ENCODE measurements around the gene UAP1L1. TPM values are rescaled to one million over a fixed set of nuclear protein-coding genes. Genes with fewer than 3 reads are reported as not detected.
A peak's percentile ranks its signal among the peaks of the same experiment; 100 is the strongest.

UAP1L1 gene
- total RNA-seq, 1 experiment from 2014 or later: 6.6 TPM

DNA sequence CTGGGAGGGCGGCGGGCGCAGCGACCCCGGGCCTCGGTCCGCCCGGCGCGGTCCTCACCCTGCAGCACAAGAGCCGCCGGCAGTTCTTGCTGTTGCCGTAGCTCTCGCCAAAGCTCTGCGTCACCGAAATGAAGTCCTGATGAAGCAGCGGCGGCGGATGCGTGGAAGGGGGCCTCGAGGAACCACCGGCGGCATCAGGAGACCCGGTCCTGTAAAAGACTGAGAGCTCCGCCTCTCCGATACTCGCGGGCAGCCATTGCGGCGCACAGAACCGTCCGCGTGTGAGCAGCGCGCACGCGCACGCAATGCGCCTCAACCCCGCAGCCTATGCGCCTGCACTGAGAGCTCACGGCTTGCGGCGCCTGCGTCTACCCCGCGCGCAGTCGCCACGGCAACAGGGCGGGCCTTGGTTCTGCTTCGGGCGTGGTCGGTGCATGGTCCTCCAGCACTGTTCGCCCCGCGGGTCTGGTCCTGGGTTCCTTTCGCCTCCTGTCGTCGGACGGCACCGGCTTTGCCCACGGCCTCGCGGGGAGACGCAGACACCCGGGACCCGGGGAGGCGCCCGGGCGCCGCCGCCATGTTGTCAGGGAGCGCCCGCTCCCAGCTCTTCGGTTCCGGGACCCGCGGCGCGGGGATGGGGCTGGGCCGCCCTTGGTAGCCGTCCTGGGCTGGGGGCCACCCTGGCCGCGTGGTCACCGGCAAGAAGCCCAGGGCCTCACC lies 52.3 kb downstream of the UAP1L1 start:
- H3K27me3 ChIP-seq (ENCODE audit: insufficient read depth, low read length): no peaks in the 10 kb centered on the region
- H4K20me1 ChIP-seq (ENCODE audit: control insufficient read depth, insufficient read depth, insufficient read length): no peaks in the 10 kb centered on the region
- no peak overlapping the region for H2BK5ac ChIP-seq (ENCODE audit: insufficient read length, low read length)
- H4K8ac ChIP-seq (replicated peaks; ENCODE audit: insufficient read length, low read depth, low read length): no peak overlapping the region
- peaks cover 4% of the 10 kb centered on the region for H3K23me2 ChIP-seq (ENCODE audit: insufficient read length, low read depth, low read length, poor library complexity, severe bottlenecking)
- H3K9me3 ChIP-seq (ENCODE audit: control insufficient read depth, low read depth, low read length): no peaks in the 10 kb centered on the region
- H2BK15ac ChIP-seq (ENCODE audit: low read depth, low read length): no peak overlapping the region
- peak overlapping the region; percentile 71 for H3K4me2 ChIP-seq (ENCODE audit: insufficient read depth, insufficient read length, low read length)
- no peak overlapping the region for H3K56ac ChIP-seq (ENCODE audit: insufficient read length, low read depth, low read length)
- no peak overlapping the region for H3K4ac ChIP-seq (ENCODE audit: low read depth, low read length)
- peaks cover 14 to 17% of the 10 kb centered on the region in 2 experiments for H3K4me1 Mint-ChIP-seq
- H3K9ac ChIP-seq (ENCODE audit: extremely low read depth, insufficient read length, low read length): peak overlapping the region; percentile 28
- H3K27ac ChIP-seq (ENCODE audit: insufficient read length, low read depth, low read length): no peak overlapping the region
- no peak overlapping the region for H3K27ac Mint-ChIP-seq
- H4K5ac ChIP-seq (ENCODE audit: insufficient read length, low read depth, low read length): no peak overlapping the region
- peaks cover 42% of the 10 kb centered on the region for H3K27me3 Mint-ChIP-seq (ENCODE audit: low read depth)
- TF ChIP-seq, protein P1, sequence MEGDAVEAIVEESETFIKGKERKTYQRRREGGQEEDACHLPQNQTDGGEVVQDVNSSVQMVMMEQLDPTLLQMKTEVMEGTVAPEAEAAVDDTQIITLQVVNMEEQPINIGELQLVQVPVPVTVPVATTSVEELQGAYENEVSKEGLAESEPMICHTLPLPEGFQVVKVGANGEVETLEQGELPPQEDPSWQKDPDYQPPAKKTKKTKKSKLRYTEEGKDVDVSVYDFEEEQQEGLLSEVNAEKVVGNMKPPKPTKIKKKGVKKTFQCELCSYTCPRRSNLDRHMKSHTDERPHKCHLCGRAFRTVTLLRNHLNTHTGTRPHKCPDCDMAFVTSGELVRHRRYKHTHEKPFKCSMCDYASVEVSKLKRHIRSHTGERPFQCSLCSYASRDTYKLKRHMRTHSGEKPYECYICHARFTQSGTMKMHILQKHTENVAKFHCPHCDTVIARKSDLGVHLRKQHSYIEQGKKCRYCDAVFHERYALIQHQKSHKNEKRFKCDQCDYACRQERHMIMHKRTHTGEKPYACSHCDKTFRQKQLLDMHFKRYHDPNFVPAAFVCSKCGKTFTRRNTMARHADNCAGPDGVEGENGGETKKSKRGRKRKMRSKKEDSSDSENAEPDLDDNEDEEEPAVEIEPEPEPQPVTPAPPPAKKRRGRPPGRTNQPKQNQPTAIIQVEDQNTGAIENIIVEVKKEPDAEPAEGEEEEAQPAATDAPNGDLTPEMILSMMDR (conservative IDR thresholded peaks at IDR 0.05): no peak
- no peak overlapping the region for H2AFZ ChIP-seq (ENCODE audit: low read length)
- H3K9me3 Mint-ChIP-seq: no peaks in the 10 kb centered on the region
- no peaks in the 10 kb centered on the region for H3K4me1 ChIP-seq (ENCODE audit: insufficient read depth, low read length)
- WGBS (ENCODE audit: extremely low coverage, insufficient read length, low lambda C conversion rate): no CpG with 5 or more reads among the region's 86 CpGs
- no peak overlapping the region for H2BK20ac ChIP-seq (ENCODE audit: low read depth, low read length, poor library complexity, severe bottlenecking)
- no peaks in the 10 kb centered on the region; a peak in 1 of 7 replicates for H3K36me3 Mint-ChIP-seq (ENCODE audit: insufficient read depth in 1 of 3, low read depth in 3 of 3)
- no peak overlapping the region for H3K23ac ChIP-seq (ENCODE audit: insufficient read length, low read depth, low read length)
- H2AK5ac ChIP-seq (ENCODE audit: insufficient read length, low read length): no peak overlapping the region
- peak; percentile 92 for DNase-seq
- H3T11ph ChIP-seq (ENCODE audit: low read length): no peak overlapping the region
- H3K18ac ChIP-seq (ENCODE audit: insufficient read length, low read depth, low read length): peak overlapping the region; percentile 65
- peak overlapping the region; percentile 76 to 81 for H3K4me3 Mint-ChIP-seq
- no peaks in the 10 kb centered on the region for H3K79me2 ChIP-seq (ENCODE audit: insufficient read depth, low read length)
- H4K91ac ChIP-seq (ENCODE audit: insufficient read length, low read depth, low read length): no peak overlapping the region
- H2BK120ac ChIP-seq (ENCODE audit: low read depth, low read length, poor library complexity, severe bottlenecking): no peak overlapping the region
- no peaks in the 10 kb centered on the region for H3K79me1 ChIP-seq (ENCODE audit: insufficient read depth, low read depth, low read length, poor library complexity, severe bottlenecking)
- H2BK12ac ChIP-seq (ENCODE audit: insufficient read length, low read depth, low read length): no peak overlapping the region
- peak overlapping the region; percentile 72 for H3K14ac ChIP-seq (ENCODE audit: insufficient read depth, low read length)

Data from H9 (cell line).